GM18502 (cell line): Measurements from ENCODE around the gene KCNN3.
A peak's percentile ranks its signal among the peaks of the same experiment; 100 is the strongest.

ENCODE experiments used
- ATAC-seq: cut with Tn5 transposase; IDR thresholded peaks from one replicate; pipeline ENCODE4 v1.9.1; 2021; ENCODE audit warnings: mild to moderate bottlenecking; ENCODE audit not compliant: unreplicated experiment, poor library complexity

The KCNN3 gene

DNA sequence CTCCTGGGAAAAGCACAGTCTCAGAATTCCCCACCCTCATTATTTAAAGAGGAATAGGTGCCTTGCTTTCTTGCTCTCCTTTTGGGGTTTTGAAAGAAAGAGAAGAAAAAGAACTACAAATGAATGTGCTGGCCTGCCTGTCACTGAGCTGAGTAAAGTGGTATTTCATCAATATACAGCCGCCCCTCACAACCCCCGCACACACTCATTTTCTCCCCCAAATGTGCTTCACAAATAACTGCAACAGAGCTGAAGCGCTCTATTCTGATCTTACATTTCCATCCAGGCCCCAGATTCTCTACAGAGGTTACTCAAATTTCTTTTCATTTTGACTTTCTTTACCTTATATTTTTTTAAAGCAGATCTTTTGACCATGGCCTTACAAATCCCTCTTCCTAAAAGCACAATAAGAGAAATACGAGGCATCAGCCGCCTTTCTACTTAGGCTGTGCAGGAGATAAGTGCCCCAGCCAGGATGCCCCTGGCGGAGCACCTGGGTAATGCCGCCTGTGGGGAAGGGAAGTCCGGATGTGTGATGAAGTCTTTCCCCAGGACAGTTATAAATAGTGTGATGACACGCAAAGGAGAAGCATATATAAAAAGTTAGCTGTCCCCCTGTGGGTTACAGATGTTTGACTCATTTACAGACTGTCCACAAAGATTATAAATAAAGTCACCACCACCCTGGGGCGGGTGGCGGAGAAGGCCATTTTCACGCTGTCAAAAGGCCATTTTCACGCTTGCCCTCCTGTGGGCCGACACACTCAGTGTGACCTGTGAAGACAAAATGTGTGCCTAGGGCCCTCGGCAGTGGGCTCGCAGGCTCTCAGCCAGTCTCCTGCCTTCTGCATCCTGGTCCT lies 6.5 kb downstream of the KCNN3 start:
- ATAC-seq, result peak; percentile 31

DNA sequence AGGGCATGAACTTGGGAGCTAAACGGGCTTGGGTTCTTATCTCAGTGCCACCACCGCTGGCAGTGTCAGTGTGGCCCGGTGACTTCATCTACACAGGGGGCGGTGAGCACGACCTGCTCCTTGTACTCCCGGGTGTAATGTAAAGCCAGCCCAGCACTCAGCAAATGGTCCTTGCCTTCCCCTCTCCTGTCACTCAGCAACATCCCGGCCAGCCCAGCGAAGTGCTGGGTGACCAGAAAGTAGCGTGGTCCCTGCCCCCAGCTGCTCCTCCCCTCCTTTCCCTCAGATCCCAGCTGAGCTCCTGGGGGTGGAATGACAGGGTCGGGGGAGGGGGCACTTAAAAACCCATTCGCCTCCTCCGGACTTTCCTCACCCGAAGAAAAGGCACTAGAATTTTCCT lies 7.2 kb downstream of the KCNN3 start:
- ATAC-seq, result no peak

GRCh38 chr1:154861607-154862094 lies 8.4 kb downstream of the KCNN3 start:
- ATAC-seq, result no peak

GRCh38 chr1:154860156-154860870 lies 9.8 kb downstream of the KCNN3 start:
- peak; percentile 63 for ATAC-seq

DNA sequence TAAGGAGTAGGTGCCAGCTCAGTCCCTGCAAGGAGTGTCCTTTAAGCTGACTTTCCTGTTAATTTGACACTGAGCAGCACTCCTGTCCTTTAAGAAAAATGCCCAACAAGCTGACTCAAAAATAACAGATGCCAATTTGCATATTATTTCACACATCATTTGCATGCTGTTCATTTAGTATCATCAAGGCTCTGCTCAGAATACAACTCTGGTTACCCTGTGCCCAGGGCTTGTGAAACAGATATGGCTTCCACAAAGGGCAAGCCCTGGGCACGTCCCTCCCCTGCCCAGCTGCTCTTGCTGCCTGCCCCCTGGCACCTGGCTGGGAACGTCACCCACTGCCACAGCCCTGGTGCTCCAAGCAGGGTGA lies 10.3 kb downstream of the KCNN3 start:
- peak; percentile 43 for ATAC-seq

- no peak for ATAC-seq
Observed at GRCh38 chr1:154859151-154859785, 10.8 kb downstream of the KCNN3 start.

GRCh38 chr1:154857441-154858215 lies 12.5 kb downstream of the KCNN3 start:
- ATAC-seq, result no peak

DNA sequence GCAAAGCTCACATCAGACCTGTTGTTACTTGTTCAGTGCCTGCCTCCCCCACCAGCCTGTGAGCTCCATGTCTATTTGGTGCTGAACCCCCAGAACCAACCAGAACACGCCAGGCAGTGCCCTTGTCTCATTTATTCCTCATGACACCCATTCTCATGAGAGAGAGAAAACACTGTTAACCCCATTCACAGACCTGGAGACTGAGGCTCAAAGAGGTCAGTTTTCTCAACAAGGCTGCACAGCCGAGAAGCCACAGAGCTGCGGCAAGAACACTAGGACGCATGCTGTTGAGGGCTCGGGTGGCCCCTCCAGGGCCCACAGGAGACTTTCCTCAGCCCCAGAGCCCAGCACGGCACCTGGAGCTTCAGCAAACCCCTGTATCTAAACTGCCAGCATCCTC lies 13.1 kb downstream of the KCNN3 start:
- no peak for ATAC-seq

GRCh38 chr1:154856544-154856943 lies 13.5 kb downstream of the KCNN3 start:
- no peak for ATAC-seq

DNA sequence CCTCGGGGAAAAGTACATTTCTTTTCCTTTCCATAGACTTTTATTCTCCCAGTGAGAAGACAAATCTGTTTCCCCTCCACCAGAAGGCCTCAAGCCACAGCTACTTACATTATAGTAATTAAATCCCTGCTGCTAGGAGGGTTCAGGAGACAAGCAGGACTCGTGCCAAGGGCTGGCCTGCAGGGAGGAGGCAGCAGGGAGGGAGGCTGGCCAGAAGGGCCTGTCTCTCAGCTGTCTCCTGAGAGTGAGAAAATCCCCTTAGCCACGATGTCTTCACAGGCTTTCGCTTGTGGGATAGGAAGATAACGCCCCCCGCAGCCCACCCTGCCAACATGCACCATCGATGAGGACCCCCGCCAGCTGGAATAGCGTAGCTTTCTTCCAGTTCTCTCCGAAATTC lies 14.0 kb downstream of the KCNN3 start:
- no peak for ATAC-seq

GRCh38 chr1:154855186-154855851 lies 14.8 kb downstream of the KCNN3 start:
- ATAC-seq, result no peak

GRCh38 chr1:154852845-154853244 lies 17.2 kb downstream of the KCNN3 start:
- no peak for ATAC-seq

DNA sequence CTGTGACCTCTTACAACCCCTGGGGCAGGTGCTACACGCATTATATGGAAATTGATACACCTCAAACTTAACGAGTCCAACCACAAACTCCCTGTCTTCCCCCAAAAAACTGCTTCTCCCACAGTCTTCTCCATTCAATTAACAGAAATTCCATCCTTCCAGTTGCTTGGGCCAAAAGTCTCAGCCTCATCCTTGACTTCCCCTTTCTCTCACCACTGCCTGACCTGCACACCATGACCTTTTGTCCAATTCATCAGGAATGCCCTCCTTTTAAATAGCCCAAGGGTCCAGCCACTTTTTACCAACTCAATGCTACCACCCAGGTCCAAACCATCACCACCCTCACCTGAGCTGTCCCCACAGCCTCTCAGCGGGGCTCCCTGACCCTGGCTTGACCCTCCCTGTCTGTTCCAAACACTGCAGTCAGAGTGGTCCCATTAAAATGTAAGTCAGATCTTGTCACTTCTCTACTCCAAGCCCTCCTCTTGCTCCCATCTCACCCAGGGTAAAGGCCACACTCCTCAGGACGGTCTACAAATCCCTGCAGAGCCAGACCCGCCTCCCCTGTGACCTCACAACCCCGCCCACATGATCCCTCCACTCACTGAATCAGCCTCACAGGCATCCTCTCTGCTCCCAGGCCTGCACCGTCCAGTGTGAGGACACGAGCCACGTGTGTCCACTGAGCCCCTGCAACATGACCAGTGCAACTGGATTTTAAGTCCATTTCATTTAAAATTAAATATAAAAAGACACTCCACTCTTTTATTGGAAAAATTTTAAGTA lies 18.5 kb downstream of the KCNN3 start:
- ATAC-seq, result no peak

DNA sequence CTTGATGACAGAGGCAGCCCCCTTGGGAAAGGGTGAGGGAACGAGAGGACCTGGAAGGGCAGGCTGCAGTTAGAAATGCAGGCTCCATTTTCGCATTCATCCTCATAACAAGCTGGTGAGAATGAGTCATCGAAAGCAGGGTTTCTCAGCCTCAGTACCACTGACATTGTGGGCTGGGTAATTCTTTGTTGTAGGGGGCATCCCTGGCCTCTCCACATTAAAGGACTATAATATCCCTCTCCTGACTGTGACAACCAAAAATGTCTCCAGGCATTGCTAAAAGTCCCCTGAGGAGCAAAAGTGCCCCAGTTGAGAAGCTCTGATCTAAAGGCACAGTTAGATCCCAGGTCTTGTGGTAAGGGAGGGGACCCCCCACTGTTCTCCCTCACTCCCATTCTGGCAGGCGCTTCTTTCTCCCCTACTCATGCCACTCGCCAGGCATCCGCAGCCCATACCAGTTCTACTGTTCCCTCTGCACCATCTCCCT lies 20.4 kb downstream of the KCNN3 start:
- ATAC-seq, result no peak

DNA sequence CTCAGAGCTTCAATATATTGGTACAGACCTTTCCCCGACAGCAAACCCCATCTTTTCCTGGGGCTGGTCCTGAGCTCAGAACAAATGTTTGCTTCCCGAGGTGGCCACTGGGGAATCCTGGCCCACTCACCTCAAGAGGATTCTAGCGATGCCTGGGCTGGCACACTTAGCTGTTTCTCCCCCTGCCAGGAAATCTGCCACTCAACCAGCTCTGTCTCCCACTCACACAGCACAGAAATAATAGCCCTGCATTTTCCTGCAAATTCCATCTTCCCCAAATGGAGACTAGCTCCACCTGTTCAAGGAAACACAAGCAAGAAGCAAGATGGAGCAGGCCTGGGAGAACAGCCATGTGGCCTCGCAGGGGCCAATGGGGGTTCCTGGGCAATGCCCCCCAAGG lies 21.1 kb downstream of the KCNN3 start:
- ATAC-seq, result no peak

DNA sequence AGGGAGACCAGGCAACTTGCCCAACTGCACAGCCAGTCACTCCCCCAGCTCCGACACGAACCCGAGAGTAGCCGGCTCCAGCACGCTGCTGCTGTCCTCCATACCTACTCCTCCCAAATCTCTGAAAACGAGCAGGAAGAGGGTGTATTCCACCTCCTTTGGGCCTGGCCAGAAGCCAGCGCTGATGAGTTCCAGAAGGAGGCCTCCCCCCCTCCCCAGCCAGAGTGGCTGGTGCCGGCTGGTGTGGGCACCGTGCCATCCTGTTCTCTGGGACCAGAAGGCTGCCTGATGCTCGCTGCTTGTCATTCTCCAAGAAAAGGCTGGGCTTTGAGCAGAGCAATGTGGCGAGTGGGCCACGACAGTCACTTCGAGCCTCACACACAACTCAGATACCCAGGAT lies 22.2 kb downstream of the KCNN3 start:
- ATAC-seq, result no peak

DNA sequence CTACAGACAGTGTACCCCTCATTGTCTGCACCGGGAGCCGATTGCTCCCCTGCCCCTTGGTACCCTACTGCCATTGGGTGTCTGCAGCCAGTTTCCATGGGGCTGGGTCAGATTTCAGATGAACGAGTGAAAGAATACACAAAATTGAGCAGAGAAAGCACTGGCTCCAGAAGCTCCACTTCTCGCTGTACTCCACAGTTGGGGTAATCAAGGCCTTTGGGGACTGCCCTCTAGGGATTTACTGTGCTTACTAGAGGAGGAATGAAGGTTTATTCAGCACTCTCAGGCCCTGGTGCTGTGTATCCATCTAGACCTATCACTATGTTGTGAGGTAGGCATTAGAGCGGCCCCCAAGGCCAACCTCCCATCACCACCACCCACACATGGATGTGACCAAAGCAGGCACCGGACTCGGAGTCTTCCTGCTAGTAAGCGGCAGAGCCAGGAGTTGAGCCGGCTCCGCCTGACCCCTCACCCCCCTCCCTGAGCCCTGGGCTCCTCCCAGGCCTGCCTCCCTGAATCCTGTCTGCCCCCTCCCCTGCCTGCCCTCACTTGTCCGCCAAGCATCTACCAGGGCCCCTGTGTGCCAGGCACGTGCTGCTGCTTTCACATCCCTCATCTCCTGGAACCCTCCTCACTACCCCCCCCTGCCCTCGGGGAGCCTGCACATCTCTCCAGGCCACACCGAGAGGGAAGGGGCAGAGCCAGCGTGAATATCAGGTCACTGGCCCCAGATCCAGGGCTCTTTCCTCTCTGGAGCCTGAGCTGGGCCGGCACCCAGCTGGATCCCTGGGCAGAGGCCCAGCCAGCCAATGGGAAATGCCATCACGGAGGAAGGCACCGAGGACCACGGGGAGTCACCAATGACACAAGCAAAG lies 23.3 kb downstream of the KCNN3 start:
- no peak for ATAC-seq

DNA sequence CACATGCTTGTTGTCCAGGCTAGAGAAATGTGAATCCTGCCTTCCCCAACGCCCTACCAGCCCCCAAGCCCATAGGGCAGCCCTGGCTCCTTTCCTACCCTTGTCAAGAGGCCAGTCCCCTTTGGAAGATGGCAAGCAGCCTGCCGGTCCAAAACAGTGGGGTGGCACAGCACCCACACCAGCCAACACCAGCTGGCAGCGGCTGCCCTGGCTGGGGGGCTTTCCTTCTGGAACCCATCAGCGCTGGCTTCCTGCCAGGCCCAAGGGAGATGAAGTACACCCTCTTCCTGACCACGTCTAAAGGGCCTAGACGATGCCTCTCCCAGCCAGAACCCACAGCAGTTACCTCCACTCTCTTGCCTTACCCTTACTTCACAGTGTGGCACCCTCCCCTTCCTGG lies 24.2 kb downstream of the KCNN3 start:
- no peak for ATAC-seq
